ENCODE data around the gene THSD4.

The THSD4 gene

DNA sequence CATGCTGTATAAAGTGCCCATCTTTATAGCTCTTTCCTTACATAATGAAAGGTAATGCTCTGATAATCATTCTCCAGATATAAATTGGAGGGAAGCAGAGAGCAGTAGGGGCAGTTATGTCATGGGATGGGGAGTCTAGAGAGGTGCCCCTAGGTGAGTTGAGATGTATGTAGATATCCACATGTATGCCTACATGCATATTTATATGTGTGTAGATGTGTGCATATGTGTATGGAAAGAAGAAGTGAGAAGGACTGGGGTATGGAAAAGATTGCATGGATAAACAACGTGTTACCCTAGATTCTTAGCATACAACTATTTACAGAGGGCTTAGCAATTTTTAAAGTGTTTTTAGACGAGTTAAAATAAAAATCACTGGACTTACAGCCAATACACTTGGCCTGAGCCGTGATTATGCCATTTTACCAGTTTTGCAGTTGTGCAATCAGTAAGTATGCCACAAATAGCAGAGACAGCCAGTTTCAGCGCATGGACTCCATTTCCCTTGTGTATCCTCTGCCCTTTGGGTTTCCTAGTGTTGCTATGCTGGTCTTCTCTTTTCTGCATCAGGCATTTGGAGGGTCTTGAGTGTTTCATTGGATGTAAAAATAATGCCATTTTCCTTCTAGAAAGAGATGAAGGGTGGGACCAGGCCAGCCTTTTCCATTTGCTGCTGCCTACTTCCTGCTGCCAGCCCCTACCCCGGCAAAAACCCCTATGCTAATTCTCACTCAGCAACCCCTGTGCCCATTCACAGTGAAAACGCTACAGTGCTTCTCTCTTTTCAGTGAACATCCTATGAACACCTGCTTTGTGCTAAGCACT is 495.7 kb downstream of the THSD4 start:
- Histone ChIP-seq H3K9me3 (ENCODE audit: insufficient read depth, low read length) (no peaks in the 10 kb centered on the region), H3K4me1 (ENCODE audit: insufficient read depth, insufficient read length) (no peaks in the 10 kb centered on the region), H3K4me3 (ENCODE audit: insufficient read length, low read depth) (no peak overlapping the region)

DNA sequence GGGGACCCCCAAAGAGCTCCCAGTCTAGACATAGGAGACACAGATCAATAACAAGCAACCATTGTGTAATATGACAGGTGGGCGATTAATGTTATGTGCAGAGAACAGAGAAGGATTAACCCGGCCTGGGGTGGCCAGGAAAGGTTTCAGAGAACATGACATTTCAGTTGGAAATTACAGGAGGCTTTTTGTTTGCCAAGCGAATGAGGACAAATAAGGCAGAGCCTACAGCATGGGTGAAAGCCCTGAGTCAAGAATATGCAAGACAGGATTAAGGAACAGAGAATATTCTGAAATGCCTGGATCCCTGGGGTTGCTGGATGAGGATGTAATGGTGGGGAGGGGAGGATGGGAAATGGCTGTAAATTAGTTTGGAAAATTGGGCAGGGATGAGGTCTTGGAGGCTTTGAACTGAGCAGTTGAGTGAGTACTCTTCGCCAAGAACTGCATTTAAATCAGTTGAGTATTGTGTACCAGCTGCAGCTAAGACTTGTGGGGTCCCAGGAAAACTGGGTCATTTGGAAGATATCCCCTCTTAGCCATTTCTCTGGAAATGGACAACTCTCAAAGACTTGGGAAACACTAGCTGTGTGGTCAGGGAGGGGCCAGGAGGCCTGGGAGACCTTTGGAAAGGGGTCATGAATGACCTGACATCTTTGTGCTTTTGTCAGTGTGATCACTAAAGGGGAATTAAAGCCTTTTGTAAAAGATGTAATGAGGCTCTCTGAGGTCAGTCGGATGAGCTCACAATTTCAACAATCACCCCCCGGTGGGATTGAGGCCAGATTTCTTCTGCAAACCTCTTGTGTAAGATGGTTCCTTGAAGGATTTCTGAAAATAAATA is 496.5 kb downstream of the THSD4 start:
- Histone ChIP-seq H3K4me3 (ENCODE audit: insufficient read length, low read depth) (no peak overlapping the region), H3K27me3 (ENCODE audit: insufficient read depth, insufficient read length) (no peaks in the 10 kb centered on the region), H3K9ac (ENCODE audit: insufficient read length, low read depth) (no peak overlapping the region), H3K9me3 (ENCODE audit: insufficient read depth, low read length) (no peaks in the 10 kb centered on the region), H3K4me1 (ENCODE audit: insufficient read depth, insufficient read length) (no peaks in the 10 kb centered on the region), H3K36me3 (ENCODE audit: insufficient read depth, insufficient read length, low read length) (no peaks in the 10 kb centered on the region)
- no peak for TF ChIP-seq ZNF274 (IDR thresholded peaks at IDR 0.05; ENCODE audit: low read depth, low read length)
- TF ChIP-seq YY1 (IDR thresholded peaks at IDR 0.05; ENCODE audit: insufficient read depth, insufficient read length): no peak
- TF ChIP-seq SUZ12 (IDR thresholded peaks at IDR 0.05; ENCODE audit: extremely low read depth, insufficient read depth, insufficient read length): no peak
- DNase-seq (ENCODE audit: low read depth, low spot score): peak; percentile 75

More for the DNA sequence above, 495.7 kb downstream of the THSD4 start:
- no peak overlapping the region for H3K9ac ChIP-seq (ENCODE audit: insufficient read length, low read depth)
- no peak for TF ChIP-seq YY1 (IDR thresholded peaks at IDR 0.05; ENCODE audit: insufficient read depth, insufficient read length)
- TF ChIP-seq ZNF274 (IDR thresholded peaks at IDR 0.05; ENCODE audit: low read depth, low read length): no peak
- no peak for TF ChIP-seq SUZ12 (IDR thresholded peaks at IDR 0.05; ENCODE audit: extremely low read depth, insufficient read depth, insufficient read length)
- H3K36me3 ChIP-seq (ENCODE audit: insufficient read depth, insufficient read length, low read length): no peaks in the 10 kb centered on the region
- DNase-seq (ENCODE audit: low read depth, low spot score): no peak
- no peaks in the 10 kb centered on the region for H3K27me3 ChIP-seq (ENCODE audit: insufficient read depth, insufficient read length)

DNA sequence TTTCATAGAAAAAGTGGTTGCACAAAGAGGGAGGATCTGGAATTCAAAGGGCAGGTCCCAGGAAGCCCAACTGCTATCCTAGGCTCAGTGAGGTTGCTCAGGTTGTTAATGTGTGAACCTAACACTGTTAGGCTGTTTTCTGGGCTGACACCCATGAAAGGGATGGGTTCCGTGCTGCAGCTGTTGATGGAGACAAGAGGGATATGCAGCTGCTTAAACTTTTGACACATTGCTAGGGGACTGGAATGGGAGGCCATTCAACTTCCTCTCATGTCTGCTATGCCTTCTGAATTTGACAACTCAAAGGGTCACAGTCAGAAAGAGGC is 497.1 kb downstream of the THSD4 start:
- H3K4me3 ChIP-seq (ENCODE audit: insufficient read length, low read depth): no peak overlapping the region
- H3K27me3 ChIP-seq (ENCODE audit: insufficient read depth, insufficient read length): no peaks in the 10 kb centered on the region
- no peak overlapping the region for H3K9ac ChIP-seq (ENCODE audit: insufficient read length, low read depth)
- no peaks in the 10 kb centered on the region for H3K9me3 ChIP-seq (ENCODE audit: insufficient read depth, low read length)
- no peaks in the 10 kb centered on the region for H3K4me1 ChIP-seq (ENCODE audit: insufficient read depth, insufficient read length)
- TF ChIP-seq SUZ12 (IDR thresholded peaks at IDR 0.05; ENCODE audit: extremely low read depth, insufficient read depth, insufficient read length) (no peak), ZNF274 (IDR thresholded peaks at IDR 0.05; ENCODE audit: low read depth, low read length) (no peak), YY1 (IDR thresholded peaks at IDR 0.05; ENCODE audit: insufficient read depth, insufficient read length) (no peak)
- no peaks in the 10 kb centered on the region for H3K36me3 ChIP-seq (ENCODE audit: insufficient read depth, insufficient read length, low read length)
- DNase-seq (ENCODE audit: low read depth, low spot score): no peak

DNA sequence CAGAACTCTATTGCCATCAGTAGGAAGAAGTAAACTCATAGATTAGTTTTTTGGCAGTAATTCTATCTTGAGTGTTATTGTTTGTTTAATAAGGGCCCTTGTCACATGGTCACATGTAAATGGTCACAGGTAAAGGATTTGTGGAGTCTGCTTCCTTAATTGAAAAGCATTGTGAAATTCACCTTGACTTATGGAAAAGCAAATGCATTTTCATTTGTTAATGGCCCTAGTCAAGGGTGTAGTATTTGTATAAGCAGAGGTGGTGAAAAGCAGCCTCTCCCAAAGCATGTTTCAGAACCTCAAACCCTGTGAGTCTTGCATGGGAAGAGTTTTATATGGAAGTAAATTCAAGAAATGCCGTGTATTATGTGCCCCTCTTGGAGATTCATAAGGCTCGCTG is 497.6 kb downstream of the THSD4 start:
- Histone ChIP-seq H3K4me1 (ENCODE audit: insufficient read depth, insufficient read length) (no peaks in the 10 kb centered on the region), H3K4me3 (ENCODE audit: insufficient read length, low read depth) (no peak overlapping the region), H3K9ac (ENCODE audit: insufficient read length, low read depth) (no peak overlapping the region), H3K27me3 (ENCODE audit: insufficient read depth, insufficient read length) (no peaks in the 10 kb centered on the region), H3K36me3 (ENCODE audit: insufficient read depth, insufficient read length, low read length) (no peaks in the 10 kb centered on the region), H3K9me3 (ENCODE audit: insufficient read depth, low read length) (no peaks in the 10 kb centered on the region)
- no peak for DNase-seq (ENCODE audit: low read depth, low spot score)
- no peak for TF ChIP-seq ZNF274 (IDR thresholded peaks at IDR 0.05; ENCODE audit: low read depth, low read length)
- no peak for TF ChIP-seq YY1 (IDR thresholded peaks at IDR 0.05; ENCODE audit: insufficient read depth, insufficient read length)
- no peak for TF ChIP-seq SUZ12 (IDR thresholded peaks at IDR 0.05; ENCODE audit: extremely low read depth, insufficient read depth, insufficient read length)

DNA sequence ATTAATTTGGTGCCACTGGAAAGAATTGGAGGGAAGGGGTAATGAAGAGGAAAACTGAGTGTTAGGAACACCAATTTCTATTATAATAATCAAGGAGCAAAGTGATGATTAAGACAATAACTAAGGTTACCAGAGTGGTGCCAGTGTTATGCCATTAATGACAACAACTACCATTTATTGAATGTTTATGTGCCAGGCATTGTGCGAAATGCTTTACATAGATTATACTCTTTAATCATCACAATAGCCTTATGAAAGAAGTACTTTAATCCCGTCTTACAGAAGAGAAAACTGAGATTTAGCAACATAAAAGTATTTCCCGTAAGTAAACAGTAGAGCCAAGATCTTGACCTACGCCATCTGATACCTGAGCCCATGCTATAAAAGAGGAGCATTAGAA is 507.8 kb downstream of the THSD4 start:
- DNase-seq (ENCODE audit: low read depth, low spot score): no peak
- no peak overlapping the region for H3K9ac ChIP-seq (ENCODE audit: insufficient read length, low read depth)
- no peaks in the 10 kb centered on the region for H3K9me3 ChIP-seq (ENCODE audit: insufficient read depth, low read length)
- no peaks in the 10 kb centered on the region for H3K4me1 ChIP-seq (ENCODE audit: insufficient read depth, insufficient read length)
- no peaks in the 10 kb centered on the region for H3K36me3 ChIP-seq (ENCODE audit: insufficient read depth, insufficient read length, low read length)
- TF ChIP-seq ZNF274 (IDR thresholded peaks at IDR 0.05; ENCODE audit: low read depth, low read length) (no peak), SUZ12 (IDR thresholded peaks at IDR 0.05; ENCODE audit: extremely low read depth, insufficient read depth, insufficient read length) (no peak)
- no peak overlapping the region for H3K4me3 ChIP-seq (ENCODE audit: insufficient read length, low read depth)
- H3K27me3 ChIP-seq (ENCODE audit: insufficient read depth, insufficient read length): no peaks in the 10 kb centered on the region

DNA sequence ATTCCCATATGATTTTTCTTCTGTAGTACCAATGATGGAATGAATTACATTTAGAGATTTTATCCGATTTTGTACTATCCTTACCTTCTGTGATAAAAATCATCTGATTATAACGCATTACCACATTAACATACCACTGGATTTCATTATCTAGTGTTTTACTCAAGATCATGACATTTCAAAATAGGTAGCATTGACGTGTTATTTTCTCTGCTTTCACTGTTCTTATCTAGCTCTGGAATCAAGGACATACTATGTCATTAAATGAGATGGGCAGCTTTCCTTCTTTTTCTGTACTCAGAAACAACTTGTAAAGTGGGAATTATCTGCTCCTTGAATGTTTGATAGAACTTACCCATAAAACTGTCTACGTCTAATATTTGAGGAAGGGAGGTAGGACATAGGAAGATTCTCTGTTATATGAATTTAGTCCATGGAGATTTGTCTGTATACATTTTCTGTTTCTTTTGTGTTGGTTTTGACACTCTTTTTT is 511.4 kb downstream of the THSD4 start:
- Histone ChIP-seq H3K36me3 (ENCODE audit: insufficient read depth, insufficient read length, low read length) (no peaks in the 10 kb centered on the region), H3K9ac (ENCODE audit: insufficient read length, low read depth) (no peak overlapping the region), H3K4me1 (ENCODE audit: insufficient read depth, insufficient read length) (no peaks in the 10 kb centered on the region), H3K9me3 (ENCODE audit: insufficient read depth, low read length) (no peaks in the 10 kb centered on the region), H3K27me3 (ENCODE audit: insufficient read depth, insufficient read length) (no peaks in the 10 kb centered on the region), H3K4me3 (ENCODE audit: insufficient read length, low read depth) (no peak overlapping the region)
- no peak for DNase-seq (ENCODE audit: low read depth, low spot score)
- TF ChIP-seq SUZ12 (IDR thresholded peaks at IDR 0.05; ENCODE audit: extremely low read depth, insufficient read depth, insufficient read length) (no peak), ZNF274 (IDR thresholded peaks at IDR 0.05; ENCODE audit: low read depth, low read length) (no peak), YY1 (IDR thresholded peaks at IDR 0.05; ENCODE audit: insufficient read depth, insufficient read length) (no peak)

DNA sequence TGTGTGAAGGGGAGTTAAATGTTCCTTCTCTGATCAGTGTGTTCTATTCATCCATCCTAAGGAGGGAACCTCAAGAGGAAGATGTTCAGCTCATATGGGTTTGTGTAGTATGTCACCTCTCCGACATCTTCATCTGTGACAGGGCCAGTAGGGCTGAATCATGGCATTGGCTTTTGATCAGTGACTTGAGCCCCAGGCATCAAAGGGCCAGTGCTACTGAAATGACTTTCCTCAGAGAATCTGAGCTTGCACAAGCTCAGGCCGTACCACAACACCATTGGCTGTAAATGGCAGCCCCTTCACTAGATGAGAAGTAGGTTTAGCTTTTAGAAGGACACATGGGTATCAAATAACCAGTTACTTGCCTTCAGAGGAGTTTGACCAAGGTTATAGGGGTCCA is 511.9 kb downstream of the THSD4 start:
- H3K4me3 ChIP-seq (ENCODE audit: insufficient read length, low read depth): no peak overlapping the region
- no peak overlapping the region for H3K9ac ChIP-seq (ENCODE audit: insufficient read length, low read depth)
- H3K9me3 ChIP-seq (ENCODE audit: insufficient read depth, low read length): no peaks in the 10 kb centered on the region
- DNase-seq (ENCODE audit: low read depth, low spot score): no peak
- H3K36me3 ChIP-seq (ENCODE audit: insufficient read depth, insufficient read length, low read length): no peaks in the 10 kb centered on the region
- no peaks in the 10 kb centered on the region for H3K4me1 ChIP-seq (ENCODE audit: insufficient read depth, insufficient read length)
- TF ChIP-seq SUZ12 (IDR thresholded peaks at IDR 0.05; ENCODE audit: extremely low read depth, insufficient read depth, insufficient read length) (no peak), ZNF274 (IDR thresholded peaks at IDR 0.05; ENCODE audit: low read depth, low read length) (no peak), YY1 (IDR thresholded peaks at IDR 0.05; ENCODE audit: insufficient read depth, insufficient read length) (no peak)
- no peaks in the 10 kb centered on the region for H3K27me3 ChIP-seq (ENCODE audit: insufficient read depth, insufficient read length)

Data from NT2/D1 (cell line).